Measurements from ENCODE around the gene INPPL1.
"Not testable (repeated sequence)": the region's sequence is repeated elsewhere in the genome, so short reads cannot be mapped to it uniquely, and the experiment has no call there.

INPPL1 gene

DNA sequence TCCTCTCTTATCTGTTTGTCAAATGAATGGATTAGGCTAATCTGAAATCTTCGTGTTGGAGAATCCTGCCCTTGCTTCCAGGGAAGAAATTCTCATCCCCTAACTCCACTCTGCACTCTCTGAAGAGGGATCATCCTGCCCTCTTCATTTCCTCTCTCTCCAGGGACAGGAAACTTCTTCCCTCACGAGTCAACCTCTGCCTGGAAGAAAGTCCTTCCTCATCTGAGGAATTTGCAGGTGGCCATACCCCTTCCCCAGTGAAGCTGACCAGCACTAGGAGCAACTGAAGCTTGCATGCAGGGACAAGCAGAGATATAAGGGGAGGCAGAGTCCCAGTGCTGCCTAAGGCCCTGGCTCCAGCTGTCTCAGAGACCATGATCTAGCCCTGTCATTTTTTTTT is 23.0 kb downstream of the INPPL1 start:
- DNase-seq = no peak

DNA sequence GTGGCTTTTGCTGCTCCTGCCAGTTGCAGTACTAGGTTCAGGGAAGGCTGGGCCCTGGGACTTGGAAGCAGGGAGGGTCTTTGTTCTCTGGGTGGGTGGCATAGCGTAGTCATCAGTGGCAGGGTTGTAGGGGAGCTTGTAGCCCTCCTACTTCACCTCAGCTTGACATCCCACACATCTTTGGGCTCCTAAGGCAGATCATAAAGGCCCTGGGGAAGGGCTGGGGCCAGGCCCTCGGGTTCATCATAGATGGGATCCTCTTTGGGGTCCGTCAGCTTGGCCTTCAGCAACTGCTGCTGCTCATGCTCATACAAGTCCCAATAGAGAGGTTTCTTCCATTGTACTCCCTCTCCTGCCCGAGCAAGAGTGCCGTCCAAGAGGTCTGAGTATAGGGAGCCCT is 25.4 kb downstream of the INPPL1 start:
- no peak for DNase-seq

DNA sequence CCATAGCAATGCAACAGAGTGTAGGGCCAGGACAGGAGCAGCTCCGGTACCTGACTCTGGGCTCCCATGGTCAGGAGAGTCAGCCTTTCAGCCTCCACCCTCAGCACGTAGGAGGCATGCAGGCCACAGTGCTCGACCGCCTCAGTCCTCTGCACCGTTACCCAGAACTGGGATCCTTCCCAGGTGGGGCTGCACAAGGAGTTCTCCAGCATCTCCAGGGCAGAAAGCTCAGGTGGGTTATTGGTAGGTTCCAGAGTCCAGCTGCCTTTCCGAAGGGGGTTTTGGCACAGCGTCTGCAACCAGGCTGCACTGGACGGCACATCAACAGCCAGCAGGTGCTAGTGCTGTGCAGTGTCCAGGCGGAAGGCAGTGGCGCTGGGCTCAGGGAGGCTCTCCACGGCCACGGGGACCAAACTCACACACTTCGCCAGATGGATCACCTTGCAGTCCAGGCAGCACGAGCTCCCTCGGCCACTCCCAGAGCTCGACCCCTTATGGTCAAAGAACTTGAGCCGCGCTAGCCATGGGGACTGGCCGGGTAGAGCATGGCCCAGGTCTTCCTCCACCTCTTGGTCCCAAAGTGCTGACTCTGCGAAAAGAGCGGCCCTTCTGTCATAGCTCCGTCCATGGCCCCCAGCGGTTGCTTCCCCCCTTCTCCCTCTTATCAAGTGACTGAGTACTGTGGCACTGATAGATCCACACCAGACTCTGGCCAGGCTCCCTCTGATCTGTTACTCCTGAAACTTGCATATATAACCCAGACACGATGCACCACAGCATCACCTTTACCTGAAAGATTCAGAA is 26.3 kb downstream of the INPPL1 start:
- no peak for DNase-seq

DNA sequence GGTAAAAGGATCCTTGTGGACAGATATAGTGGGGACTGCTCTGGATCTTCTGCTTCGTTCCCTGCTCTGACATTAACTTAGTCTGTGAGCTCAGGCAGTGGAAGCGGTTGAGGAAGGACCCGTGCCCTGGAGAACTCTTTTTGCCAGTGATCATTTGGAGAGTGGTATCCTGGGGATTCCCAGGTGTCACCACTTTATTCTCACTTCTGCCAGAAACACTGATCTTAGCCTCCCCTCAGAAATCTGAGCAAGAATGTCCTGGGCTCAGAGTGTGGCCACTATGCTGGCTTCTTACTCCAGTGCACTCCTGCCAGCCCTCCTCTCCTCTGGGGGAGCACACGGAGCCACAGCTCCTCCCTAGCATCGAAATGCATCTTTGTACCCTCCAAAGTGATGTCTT is 27.0 kb downstream of the INPPL1 start:
- DNase-seq = no peak

DNA sequence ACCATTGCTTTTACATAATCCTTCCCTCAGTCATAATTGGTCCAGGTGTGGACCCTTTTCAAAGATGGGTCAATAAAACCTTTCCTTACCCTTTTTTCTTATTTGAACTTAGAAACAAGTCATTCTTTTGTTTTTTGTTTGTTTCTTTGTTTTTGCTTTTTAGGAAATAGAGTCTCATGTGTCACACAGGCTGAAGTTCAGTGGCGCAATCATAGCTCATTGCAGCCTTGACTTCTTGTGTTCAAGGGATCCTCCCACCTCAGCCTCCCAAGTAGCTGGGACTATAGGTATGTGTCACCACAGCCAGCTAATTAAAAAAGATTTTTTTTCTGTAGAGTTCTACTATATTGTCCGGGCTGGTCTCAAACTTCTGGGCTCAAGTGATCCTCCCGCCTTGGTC is 28.8 kb downstream of the INPPL1 start:
- no peak for DNase-seq

- no peak for DNase-seq
Measured at GRCh38 chr11:72254299-72254993, 29.9 kb downstream of the INPPL1 start.

DNA sequence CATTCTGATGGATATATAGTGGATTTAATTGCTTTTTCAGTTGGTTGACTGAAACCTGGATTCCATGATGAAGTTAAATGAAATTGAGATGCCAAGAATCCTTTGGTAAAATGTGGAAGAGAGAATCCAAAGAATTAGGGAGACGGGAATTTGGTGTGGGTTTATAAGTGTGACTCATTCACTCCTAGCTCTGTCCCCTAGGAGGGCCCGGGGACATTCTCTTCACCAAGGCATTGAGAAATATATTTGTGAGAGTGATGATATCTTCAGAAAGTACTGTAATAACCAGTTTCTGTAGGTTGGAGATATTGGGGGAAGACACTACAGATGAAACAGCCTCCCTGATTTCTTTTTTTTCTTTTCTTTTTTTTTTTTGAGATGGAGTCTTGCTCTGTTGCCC is 33.0 kb downstream of the INPPL1 start:
- no peak for DNase-seq

GRCh38 chr11:72259490-72259889 is 34.9 kb downstream of the INPPL1 start:
- no peak for DNase-seq

DNA sequence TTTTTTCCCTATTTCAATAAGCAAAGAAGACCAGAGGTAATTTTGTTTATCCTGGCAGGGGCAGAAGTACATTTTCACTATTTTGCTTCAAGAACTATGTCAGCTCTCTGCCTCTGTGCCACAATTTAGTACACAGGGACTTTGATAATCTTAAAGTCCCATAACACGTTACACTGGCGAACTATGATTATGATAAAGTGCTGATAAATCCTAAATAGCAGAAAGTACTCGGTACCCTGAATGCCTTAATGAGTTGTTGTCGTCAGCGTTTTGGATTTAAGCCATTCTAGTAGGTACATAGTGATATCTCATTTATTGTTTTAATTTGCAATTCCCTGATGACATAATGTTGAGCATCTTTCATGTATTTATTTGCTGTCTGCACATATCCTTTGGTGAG is 36.0 kb downstream of the INPPL1 start:
- DNase-seq = no peak

- no peak for DNase-seq
Measured at GRCh38 chr11:72263361-72263760, 38.8 kb downstream of the INPPL1 start.

GRCh38 chr11:72265951-72266350 is 41.4 kb downstream of the INPPL1 start:
- DNase-seq = no peak

DNA sequence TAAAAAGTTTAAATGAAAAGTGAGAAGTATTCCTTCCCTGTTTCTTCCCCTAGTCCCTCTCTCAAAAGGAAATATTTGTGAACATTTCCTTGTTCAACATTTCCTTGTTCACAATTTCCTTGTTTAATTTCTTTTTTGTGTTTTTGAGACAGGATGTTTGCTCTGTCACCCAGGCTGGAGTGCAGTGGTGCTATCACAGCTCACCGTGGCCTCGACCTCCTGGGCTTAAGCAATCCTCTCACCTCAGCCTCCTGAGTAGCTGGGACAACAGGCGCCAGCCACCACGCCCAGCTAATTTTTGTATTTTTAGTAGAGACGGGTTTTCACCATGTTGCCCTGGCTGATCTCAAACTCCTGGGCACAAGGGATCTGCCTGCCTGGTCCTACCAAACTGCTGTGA is 42.4 kb downstream of the INPPL1 start:
- not testable (repeated sequence) for DNase-seq

- DNase-seq = no peak
Measured at GRCh38 chr11:72267956-72268617, 43.5 kb downstream of the INPPL1 start.

DNA sequence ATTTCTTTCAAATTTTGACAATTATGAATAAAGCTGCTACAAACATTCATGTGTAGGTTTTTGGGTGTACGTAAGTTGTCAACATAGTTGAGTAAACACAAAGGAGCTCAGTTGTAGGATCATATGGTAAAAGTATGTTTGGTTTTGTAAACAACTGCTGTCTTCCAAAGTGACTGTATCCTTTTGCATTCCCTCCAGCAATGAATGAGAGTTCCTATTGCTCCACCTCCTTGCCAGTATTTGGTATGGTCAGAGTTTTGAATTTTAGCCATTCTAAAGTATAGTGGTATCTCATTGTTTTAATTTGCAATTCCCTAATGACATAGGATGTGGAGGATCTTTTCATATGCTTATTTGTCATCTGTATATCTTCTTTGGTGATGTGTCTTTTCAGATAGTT is 47.4 kb downstream of the INPPL1 start:
- no peak for DNase-seq

DNA sequence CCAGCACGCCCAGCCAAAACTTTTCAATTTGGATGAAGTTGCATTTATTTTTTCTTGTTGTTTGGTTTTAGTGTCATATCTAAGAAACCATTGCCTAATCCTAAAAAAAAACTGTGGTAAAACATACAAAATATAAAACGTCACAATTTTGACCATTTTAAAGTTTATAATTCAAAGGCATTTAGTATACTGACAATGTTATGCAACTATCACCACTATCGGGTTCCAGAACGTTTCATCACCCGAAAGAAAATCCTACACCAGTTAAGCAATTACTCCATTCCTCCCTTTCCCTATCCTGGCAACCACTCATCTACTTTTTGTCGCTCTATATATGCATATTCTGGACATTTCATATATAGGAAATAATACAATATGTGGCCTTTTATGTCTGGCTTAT is 49.9 kb downstream of the INPPL1 start:
- DNase-seq = no peak

- no peak for DNase-seq
Measured at GRCh38 chr11:72278905-72279304, 54.3 kb downstream of the INPPL1 start.

DNA sequence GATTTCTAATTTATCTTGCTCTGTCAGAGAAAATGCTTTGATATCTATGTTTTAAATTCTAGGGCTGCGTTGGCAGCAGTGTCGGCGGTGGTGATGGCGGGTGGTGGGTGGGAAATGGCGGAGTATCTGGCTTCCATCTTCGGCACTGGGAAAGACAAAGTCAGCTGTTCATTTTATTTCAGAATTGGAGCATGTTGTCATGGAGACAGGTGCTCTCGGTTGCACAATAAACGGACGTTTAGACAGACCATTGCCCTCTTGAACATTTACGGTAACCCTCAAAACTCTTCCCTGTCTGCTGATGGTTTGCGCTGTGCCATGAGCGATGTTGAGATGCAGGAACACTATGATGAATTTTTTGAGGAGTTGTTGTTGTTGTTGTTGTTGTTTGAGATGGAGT is 55.5 kb downstream of the INPPL1 start:
- no peak for DNase-seq

DNA sequence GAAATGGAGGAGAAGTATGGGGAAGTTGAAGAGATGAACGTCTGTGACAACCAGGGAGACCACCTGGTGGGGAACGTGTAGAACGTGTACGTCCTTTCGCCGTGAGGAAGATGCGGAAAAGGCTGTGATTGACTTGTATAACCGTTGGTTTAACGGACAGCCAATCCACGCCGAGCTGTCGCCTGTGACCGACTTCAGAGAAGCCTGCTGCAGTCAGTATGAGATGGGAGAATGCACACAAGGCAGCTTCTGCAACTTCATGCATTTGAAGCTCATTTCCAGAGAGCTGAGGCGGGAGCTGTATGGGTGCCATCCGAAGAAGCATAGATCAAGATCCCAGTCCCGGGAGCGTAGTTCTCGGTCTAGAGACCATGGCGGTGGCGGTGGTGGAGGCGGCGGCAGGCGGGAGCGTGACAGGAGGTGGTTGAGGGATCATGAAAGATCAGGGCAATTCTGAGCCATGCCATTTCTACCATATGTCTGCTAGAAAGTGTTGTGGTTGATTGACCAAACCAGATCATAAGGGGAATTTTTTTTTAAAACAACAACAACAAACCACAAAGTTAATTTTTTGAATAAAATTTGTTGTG is 56.3 kb downstream of the INPPL1 start:
- no peak for DNase-seq

DNA sequence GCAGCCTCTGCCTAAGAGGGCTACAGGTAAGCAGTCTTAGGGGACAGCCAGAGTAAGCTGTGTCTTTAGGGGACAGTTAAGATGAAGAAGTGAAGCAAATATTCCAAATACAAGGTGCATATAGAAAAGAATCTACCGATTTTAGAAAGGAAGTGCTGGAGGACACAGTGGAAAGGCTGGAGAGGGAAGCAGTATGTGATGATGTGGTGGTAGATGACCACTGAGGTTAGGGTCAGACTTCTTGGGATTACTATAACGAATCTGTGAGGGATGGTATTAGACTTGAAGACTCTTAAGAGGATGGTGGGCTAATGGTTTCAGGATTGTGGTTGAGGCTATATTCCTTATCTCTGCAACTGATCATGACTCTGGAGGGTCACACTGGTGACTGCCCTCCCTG is 59.4 kb downstream of the INPPL1 start:
- no peak for DNase-seq

- DNase-seq = no peak
Measured at GRCh38 chr11:72287293-72287692, 62.7 kb downstream of the INPPL1 start.
